8988T (cell line): ENCODE results near the gene CCR5AS.
A peak's percentile ranks its signal among the peaks of the same experiment; 100 is the strongest.
"Not testable (repeated sequence)": the region's sequence is repeated elsewhere in the genome, so short reads cannot be mapped to it uniquely, and the experiment has no call there.

ENCODE experiments used
- DNase-seq: peaks from one replicate; pipeline ENCODE4 v3.0.0; 2011

CCR5AS gene

DNA sequence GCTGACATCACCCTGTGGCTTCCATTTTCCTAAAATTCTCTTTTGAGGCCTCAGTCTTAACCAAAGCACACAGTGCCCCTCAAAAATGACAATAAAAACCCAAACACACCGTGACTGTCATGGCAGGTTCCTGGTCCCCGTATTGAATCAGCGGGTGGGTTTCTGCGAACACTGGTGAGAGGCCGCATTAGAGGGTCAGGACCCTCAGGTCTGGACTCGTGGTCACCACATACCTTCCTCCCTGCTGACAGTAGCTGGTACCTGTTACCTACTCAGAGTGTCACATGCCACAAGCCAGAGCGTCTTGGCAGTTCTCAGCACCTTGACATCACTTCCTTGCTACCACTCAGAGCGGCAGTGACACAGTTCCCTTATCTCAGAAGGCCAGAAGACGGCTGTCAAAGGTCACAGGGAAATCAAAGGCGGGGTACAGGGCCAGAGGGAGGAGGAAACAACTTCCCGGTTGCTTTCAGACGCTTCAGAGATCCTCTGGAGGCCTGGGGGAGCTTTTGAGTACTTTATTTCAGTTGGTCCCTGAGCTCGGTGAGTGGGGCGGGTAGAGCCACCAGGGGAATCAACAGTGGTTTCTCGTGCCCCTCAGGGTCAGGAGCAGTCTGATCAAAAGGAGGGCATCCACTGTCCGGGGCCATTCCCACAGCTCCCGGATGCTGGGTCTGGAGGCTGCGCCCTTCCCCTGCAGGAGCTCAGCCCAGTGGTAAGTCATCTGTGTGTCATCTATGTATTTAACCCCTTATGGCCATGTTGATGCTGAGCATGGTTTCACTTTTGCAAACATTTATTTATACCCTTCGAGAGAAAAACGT, at the start of gene CCR5AS, which contains the start of gene CCRL2:
Gene CCR5AS (minus strand): TSS at position 279 of the 824 bp plus-strand sequence.
Gene CCRL2 (plus strand): TSS at position 472 of the 824 bp plus-strand sequence. CDS start 821 bp downstream, outside the sequence.
- DNase-seq = peak; percentile 43

DNA sequence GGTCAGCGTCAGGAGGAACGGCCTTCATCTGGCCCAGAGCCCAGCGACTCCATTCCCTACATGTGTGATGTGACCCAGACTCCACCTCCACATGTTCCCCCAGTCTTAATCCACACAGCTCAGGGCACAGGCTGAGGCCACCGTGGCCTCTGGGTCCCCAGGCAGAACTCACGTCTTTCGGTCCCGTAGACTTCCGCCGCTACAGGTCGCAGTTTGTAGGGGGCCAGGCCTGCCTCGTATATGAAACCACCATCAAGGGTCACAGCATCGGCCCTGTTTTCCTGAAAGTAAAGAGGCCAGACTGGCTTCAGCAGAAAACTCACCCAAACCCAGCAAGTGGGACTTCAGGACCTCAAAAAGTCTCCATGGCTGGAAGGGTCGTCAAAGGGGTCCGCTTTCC, 49.3 kb upstream of the CCR5AS start:
- DNase-seq = no peak

DNA sequence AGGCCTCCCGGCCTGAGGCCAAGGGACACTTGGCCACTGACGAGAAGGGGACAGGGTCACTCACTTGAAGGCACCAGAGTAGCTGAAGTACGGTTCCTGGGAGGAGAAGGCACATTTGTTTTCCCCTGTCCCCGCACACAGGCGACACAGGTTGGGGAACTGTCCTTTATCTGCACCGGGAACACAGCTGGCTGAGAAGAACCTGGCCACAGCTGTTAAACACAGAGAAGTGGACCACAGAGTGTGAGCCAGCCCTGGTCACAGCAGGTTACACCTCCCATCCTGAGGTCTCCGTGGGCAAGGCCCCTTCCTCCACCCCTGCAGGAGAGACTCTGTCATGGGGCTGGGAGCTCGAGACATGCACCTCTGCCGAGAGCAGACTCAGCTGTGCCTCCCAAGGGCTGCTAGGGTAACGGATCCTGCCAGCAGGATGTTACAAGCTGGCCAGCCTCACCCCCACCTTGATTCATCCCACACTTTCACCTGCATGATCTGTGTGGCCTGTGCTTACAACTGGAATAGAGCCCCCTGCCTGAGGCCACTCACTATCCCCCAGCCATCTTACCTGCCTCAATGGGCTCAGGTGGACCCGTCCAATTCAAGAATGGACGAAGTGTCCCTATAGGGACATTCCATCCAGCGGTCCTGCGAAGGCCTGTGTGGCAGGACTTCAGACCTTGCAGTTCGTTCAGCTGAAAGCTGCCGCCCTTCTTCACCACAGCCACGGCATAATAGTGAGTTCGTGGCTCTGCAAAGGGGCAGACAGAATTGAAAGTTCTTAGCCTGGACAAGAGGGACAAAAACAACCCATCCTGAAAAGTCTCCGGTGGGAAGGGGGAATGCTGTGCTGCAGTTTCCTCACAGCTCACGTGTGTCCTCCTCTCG, 48.6 kb upstream of the CCR5AS start:
- DNase-seq = no peak

DNA sequence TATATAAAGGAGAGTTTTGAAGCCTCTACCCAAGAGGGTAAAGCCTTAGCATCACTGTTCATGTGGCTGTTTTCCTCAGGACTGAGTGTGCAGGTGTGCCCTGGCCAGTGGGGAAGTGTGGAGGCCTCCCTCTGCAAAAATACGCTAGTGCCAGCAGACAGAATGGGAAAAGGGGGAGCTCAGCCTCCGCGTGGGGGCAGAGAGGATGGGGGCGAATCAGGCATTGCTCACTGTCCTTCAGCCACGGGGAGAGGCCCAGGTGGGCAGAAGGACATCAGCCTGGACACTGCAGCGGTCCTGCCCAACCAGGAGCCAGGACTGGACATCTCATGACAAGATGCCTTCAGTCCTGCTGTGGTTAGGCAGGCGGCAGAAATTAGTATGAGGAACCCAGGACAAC, 47.7 kb upstream of the CCR5AS start:
- no peak for DNase-seq

DNA sequence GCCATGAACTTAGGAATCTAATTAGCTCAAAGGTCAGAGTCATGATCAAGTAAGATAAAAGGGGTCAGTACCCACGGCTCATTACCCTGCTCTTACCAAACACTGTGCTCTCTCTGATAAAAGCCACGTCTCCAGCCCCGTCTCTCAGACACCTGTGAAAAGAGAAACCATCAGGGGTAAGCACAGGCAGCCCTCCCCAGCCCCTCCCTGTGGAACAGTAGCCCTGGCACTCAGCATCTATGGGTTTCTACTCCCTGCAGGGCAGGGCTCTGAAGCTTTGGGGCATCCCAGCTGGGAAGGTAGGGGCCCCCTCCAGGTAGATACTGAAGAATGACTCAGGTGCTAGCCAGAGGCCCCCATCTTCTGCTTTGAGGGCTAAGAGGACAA, 47.3 kb upstream of the CCR5AS start:
- DNase-seq = no peak

DNA sequence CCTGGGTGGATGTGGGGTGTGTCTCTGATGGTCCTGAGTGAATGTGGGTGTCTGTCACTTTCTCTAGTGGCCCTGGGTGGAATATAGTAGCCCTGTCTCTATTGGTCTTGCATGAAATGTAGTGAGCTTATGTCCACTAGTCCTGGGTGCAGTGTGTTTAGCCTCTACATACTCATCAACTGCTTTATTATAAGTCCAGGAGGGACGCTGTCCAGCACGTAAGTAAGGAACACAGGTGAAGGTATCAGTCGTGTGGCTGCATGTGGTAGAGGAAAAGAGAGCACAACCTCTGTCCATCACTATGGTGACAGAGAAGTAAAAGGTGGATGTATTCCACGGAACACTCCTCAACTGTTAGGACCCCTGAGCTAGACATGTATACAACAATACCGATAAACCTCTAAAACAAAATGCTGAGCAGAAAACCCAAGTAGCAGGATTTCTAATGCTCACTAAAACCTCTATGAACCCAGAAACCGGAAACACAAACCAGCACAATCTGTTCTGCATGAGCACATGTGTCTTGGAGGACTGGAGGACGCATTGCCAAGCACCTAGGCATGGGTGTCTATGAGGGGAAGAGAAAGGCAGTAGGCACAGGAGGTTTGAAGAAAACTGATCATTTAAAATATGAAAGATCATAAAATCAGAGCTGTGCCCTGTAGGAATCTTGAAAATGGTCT, 46.8 kb upstream of the CCR5AS start:
- DNase-seq = no peak

DNA sequence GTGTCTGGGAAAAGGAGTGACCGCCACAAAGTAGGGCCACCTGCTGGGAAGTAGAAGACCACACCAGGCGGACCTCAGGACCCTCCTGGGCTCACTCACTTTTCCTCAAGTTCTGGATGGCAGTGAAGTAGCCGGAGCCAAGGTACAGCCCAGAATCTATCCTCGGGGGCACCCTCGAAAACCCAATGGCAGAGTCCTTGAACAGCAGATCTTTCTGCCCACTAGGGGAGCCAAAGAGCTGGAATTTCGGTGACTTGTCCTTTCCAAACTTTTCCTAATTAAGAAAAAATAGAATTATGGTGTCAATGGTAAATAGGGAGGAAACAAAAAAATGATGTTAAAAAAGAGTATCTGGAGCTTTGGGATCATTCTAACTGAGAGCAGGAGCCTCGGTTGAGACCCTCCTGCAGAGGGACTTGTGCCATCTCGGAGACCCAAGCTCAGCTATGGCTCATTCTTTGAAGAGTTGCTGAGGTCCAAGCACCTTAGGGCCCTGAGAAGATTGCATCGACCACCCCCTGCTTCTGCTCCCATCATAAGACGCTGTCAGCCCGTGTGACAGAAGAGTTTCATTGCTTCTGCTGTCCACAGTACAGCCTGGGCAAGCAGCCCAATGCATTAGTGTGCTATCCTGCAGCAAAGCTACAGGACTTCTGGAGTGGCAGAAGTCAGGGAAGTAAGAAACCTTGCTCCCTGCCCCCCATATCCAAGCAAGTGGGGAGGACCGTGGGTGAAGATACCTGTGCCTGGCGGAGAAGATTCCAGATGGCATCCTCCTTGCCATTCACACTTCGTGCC, 43.1 kb upstream of the CCR5AS start:
- peak; percentile 65 for DNase-seq

DNA sequence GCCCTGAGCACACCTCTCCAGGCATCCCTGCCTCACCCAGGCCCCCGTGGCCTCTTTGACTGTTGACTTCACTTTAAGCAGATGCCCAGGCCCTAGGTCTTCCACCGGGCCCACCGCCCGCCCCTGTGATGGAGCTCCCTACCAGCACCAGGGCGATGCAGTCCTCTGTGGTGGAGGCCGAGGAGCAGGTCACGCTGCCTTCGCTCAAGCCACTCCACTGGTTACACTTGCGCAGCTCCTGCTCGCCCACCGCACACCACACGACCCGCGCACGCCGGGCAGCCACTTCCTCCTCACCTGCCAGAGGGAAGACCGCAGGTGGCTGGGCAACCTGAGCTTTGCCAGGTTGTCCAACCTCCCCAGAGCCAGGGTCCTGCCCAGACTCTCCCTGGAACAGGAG, 41.9 kb upstream of the CCR5AS start:
- no peak for DNase-seq

DNA sequence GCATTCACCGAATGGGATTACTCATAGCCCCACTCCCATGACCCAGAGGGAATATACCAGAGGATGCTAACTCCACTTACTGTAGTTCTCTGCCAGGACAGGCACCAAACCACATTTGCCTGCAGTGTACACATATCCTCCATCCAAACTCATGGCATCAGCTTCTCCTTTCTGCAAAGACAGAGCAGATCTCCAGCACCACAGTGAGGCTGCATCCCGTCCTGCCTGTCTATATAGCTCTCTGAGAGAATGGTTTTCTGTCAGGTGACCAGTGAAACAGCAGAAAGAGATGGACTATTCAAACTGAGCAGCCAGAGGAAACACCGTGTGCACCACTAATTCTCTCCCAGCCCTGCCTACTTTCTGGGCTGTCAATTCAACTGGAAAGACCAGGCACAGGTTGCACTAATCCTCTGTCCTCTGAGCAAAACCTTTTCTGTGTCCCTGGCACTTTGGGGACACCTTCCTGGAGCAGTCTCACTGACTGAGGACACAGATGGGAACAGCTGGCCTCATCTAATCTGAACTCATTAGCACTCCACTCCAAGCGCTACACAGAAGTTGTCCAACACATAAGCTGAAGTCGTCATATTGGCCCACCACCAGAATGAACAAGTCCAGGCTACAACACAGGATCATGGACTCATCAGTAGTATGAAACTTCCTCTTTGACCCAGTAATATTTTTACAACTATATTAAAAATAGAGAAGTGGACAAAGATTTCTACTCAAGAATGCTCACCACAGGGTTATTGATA, 40.5 kb upstream of the CCR5AS start:
- DNase-seq = no peak

DNA sequence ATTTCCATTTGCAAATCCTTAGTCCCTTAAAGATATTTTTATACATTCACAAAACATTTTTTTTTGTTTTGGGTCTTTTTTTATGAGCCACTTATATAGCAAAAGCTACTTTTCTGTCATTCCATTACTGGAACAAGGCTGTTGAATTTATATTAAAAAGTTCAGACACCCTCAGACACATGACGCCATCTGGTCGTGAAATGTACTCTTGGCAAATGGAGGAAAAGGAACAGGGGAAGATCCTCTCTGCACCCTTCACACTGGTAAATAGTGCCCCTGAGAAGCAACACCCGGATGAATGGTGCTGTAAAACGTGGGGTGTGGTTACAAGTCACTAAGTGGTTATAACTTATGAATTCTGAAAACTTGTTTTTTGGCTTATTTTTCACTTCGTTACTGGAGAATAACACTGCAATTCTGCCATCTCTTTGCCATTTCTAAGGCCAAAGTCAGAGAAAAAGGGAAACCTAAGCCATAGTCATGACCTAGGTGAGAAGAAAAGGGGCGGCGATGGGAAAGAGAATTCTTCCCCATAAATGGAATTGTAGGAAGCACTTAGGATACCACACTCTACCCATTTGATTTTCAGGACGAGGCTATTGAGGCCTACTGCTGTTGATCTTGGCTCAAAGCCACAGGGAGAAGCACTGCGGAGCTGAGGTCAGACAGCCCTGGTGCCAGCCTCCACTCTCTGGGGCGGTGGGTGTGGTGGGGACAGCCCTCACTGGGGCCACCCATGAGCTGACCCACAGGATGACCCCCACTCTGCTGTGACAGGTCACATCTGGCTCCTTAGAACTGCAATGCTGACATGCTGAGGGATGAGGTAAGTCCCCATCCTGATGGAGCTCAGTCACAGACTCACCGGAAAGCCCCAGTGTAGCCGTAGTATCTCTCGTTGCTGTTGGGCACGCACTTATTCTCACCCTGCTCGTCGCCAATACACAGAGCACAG, 36.0 kb upstream of the CCR5AS start:
- no peak for DNase-seq

DNA sequence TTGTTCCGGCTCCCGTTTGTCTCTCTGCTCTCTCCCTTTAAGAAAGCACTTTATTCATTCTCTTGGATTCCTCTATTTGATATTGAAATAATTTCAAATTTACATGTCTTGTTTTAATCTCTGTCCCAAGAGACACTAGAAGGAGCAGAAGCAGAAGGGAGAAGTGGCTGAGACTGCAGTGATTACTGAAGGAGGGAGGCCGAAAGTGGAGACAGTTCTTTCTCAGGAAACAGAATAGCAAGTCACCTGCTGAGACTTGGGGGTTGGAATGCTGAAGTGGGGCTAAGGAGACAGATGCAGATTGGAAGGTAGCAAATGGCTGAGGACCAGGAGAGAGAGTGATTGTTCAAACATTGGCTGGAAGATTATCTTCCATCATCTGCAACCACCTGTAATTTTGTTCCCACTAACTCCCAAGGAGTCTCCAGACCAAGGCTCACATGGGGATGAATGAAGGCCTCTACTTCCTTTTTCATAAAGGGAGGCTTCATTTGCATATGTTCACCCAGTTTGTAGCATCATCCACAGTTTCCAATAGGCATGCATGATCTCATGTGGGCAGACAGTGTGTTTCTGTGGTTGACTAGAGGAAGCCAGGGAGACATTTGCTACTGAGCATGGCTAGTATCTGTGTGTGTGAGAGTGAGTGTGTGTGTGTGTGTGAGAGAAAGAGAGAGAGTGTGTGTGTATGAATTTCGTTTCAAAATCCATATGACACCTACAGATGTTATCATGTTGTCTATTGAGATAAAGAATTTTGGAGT, 33.8 kb upstream of the CCR5AS start:
- DNase-seq = no peak

DNA sequence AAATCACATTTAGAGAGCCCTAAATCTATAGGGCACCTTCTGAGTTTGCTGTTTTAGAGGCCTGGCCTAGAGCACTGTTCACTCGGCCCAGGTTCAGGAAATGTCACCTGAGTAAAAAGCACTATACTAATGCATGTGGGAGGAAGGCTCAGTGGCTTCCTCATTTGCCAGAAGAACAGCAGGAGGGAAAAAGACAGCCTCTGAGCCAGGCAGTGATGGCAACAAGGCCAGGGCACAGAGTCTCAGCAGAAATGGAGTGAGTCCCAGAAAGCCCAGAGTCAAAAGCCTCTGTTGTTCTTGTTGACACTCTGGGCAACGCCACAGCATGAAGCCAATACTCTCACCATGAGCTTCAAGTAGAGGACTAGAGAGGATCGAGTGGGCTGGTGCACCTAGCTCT, 32.0 kb upstream of the CCR5AS start:
- DNase-seq = no peak

DNA sequence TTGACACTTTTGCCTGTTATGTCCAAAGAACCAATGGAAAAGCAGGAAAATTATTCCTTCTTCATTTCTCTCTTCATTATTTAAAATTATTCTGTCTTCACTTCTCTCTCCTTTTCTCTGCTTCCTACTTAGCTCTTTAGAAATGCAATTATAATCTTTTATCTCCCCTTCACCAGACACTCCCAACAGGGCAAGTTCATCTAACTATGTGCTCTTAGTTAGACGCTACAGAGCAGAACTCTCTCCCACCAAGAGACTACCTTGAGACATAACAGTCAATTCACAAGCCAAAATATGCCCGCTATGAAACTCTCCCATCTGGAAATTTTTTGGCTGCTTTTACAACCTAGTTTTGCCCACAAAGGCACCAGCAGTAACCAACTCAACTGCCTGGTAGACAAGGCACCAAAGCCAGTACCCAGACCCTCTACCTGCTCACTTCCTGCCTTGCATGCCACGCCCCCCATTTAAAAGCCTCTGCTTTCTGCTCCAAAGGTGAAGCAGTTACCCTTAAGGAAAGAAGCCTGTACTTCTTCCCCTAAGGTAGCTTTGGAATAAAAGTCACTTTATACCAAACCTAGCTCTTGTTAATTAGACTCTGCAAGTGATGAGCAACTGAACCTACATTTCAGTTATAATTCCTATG, 28.3 kb upstream of the CCR5AS start:
- no peak for DNase-seq

DNA sequence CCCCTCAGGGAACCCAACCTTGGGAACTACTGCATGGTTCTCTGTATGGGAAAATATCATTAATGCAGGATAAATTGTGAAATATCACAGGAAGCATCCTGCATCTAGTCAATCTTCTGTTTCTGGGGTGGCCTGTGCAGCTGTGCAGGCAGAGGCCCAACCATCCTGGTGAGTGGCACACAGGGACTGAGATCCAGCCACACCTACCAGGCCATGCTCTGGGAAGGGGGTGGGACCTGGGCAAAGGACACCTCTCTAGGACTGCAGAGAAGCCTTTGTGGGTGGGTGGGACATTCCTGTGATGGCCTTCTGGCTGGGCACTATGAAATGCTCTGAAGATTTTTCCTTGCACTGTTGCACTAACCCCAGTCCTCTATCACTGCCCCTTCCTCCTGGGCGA, 27.0 kb upstream of the CCR5AS start:
- DNase-seq = no peak

DNA sequence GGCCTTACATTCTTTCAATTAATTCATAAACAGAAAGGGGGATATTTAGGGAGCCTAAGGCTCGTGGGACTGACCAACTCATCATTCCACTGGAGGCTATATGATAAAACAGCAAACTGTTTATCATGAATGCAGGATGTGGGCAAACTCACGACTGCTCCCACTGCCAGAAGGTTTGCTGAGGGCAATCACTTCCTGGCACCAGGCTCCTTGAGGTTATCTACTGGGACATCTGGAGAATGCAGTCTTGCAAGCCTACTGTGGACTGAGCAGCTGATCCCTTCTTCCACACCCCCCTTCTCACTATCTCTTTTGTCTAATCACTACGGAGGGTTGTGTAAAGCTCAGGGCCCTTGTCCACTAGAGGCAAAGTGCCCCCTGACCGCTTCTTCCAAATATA, 26.3 kb upstream of the CCR5AS start:
- DNase-seq = not testable (repeated sequence)

DNA sequence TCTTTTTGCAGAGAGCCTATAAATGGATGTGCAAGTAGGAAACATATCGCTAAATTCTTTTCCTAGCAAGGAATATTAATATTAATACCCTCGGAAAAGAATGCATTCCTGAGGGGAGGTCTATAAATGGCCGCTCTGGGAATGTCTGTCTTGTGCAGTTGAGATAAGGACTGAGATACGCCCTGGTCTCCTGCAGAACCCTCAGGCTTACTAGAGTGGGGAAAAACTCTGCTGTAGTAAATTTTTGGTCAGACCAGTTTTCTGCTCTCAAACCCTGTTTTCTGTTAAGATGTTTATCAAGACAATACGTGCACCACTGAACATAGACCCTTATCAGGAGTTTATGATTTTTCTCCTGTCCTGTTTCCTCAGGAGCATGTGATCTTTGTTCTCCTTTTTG, 25.0 kb upstream of the CCR5AS start:
- DNase-seq = not testable (repeated sequence)

DNA sequence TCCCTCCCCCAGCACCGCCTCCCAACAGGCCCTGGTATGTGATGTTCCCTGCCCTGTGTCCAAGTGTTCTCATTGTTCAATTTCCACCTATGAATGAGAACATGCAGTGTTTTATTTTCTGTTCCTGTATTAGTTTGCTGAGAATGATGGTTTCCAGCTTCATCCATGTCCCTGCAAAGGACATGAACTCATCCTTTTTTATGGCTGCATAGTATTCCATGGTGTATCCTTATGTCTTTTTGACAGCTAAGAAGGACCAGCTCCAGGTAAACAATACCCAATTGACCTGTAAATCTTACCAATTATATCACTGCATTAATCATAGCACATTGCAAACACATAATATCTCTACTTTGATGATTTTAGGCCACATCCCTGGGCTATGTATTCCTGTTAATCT, 24.0 kb upstream of the CCR5AS start:
- DNase-seq = not testable (repeated sequence)

DNA sequence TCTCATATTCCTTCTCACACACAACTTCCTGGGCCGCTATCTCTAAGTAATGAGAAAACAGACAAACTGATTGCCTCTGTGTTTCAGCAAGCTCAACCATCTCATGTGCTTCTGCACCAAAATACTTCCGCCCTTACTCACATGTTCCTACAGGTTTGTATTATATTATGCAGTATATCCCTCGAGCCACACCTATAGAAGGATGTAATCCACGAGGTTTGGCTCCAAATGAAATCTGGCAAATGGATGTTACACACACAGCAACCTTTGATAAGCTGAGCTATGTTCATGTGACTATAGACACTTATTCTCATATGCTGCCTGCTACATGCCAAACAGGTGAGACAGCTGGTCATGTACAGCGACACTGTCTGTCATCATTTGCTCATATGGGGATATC, 22.8 kb upstream of the CCR5AS start:
- no peak for DNase-seq

DNA sequence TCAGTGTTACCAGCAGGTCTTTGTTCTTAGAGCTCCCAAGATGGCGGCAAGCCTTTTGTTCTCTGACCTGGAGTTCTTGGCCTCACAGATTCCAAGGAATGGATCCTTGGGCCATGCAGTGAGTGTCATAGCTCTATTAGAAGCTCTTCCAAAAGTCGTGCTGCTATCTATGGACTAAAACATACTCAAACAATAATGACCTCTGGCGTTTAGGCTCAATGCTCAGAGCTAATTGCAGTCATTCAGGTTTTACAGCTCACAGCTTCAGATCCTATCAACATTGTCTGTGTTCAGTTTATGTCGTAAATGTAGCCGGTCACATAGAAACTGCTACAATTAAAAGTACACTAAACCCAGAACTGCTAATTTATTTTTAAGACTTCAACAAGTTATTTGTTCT, 22.4 kb upstream of the CCR5AS start:
- no peak for DNase-seq
